Measurements from ENCODE around the gene FRS2.

DNA sequence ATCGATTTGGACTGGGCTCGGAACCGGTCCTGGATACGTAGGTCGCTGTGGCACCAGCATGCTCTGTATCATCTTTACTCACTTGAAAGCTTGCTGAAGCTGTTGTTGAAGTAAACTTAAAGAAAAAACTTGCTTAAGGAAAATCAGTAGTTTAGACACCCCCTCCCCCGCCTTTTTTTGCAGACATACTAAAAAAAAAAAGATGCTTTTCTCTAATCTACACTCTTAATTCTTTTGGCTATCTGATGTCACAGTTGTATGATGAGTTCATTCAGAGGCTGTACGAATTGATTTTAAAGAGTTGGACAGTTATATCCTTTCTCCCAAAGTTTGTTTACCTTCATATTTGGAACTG is 865 bp downstream of the FRS2 start:
- TF ChIP-seq, protein P1, sequence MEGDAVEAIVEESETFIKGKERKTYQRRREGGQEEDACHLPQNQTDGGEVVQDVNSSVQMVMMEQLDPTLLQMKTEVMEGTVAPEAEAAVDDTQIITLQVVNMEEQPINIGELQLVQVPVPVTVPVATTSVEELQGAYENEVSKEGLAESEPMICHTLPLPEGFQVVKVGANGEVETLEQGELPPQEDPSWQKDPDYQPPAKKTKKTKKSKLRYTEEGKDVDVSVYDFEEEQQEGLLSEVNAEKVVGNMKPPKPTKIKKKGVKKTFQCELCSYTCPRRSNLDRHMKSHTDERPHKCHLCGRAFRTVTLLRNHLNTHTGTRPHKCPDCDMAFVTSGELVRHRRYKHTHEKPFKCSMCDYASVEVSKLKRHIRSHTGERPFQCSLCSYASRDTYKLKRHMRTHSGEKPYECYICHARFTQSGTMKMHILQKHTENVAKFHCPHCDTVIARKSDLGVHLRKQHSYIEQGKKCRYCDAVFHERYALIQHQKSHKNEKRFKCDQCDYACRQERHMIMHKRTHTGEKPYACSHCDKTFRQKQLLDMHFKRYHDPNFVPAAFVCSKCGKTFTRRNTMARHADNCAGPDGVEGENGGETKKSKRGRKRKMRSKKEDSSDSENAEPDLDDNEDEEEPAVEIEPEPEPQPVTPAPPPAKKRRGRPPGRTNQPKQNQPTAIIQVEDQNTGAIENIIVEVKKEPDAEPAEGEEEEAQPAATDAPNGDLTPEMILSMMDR (IDR thresholded peaks at IDR 0.05) = no peak
- no peak for TF ChIP-seq POLR2A (IDR thresholded peaks at IDR 0.05)
- TF ChIP-seq POLR2AphosphoS5 (IDR thresholded peaks at IDR 0.05) = no peak
- TF ChIP-seq EP300 (IDR thresholded peaks at IDR 0.05) = no peak
